ENCODE data around the gene POC5. TPM values are rescaled to one million over a fixed set of nuclear protein-coding genes. Genes with fewer than 3 reads are reported as not detected.

Gene POC5
- total and polyA plus RNA-seq, 2 of the 4 experiments (the other 2 are of a cell fraction): 6.6 to 12.9 TPM

GRCh38 chr5:75656311-75657003 lies 60.8 kb downstream of the POC5 start:
- CTCF ChIA-PET: interaction anchor here (0.6 to 1.0 kb wide), 4 partner anchors 8 to 1709 kb away, joined by 3 to 5 read pairs (median 4); no protein-coding TSS in a partner anchor

More at GRCh38 chr5:75656311-75657003, 60.8 kb downstream of the POC5 start:
- no peak overlapping the region for H2AK5ac ChIP-seq (ENCODE audit: low read depth, low read length)
- dilution Hi-C loops (cut with HindIII; ENCODE audit: low sequenced_read_pairs, unreplicated experiment): no loop called here
- TF ChIP-seq, protein P1, sequence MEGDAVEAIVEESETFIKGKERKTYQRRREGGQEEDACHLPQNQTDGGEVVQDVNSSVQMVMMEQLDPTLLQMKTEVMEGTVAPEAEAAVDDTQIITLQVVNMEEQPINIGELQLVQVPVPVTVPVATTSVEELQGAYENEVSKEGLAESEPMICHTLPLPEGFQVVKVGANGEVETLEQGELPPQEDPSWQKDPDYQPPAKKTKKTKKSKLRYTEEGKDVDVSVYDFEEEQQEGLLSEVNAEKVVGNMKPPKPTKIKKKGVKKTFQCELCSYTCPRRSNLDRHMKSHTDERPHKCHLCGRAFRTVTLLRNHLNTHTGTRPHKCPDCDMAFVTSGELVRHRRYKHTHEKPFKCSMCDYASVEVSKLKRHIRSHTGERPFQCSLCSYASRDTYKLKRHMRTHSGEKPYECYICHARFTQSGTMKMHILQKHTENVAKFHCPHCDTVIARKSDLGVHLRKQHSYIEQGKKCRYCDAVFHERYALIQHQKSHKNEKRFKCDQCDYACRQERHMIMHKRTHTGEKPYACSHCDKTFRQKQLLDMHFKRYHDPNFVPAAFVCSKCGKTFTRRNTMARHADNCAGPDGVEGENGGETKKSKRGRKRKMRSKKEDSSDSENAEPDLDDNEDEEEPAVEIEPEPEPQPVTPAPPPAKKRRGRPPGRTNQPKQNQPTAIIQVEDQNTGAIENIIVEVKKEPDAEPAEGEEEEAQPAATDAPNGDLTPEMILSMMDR (conservative IDR thresholded peaks at IDR 0.05; ENCODE audit: low read depth, low read length): no peak
- TF ChIP-seq ELK1 (IDR thresholded peaks at IDR 0.05; ENCODE audit: borderline replicate concordance, low read depth, low read length) (no peak), CEBPB (IDR thresholded peaks at IDR 0.05; ENCODE audit: low read depth, low read length) (no peak), RCOR1 (IDR thresholded peaks at IDR 0.05; ENCODE audit: insufficient replicate concordance, low read length) (no peak), RAD21 (IDR thresholded peaks at IDR 0.05; ENCODE audit: low read length) (no peak)
- no peaks in the 10 kb centered on the region for H3K79me1 ChIP-seq (ENCODE audit: low read depth in 1 of 2, low read length in 2 of 2)
- no peaks in the 10 kb centered on the region for H3K9me3 ChIP-seq (ENCODE audit: control insufficient read depth, insufficient read depth, low read length)
- H3K4me3 ChIP-seq (ENCODE audit: insufficient read depth, low read depth, low read length): peak overlapping the region; percentile 56
- peak overlapping the region; percentile 87 for H3K4me2 ChIP-seq (ENCODE audit: low read depth, low read length)
- H2BK15ac ChIP-seq (ENCODE audit: low read depth, low read length): peak overlapping the region; percentile 1; the same call in 1 of the 3 replicates
- no peaks in the 10 kb centered on the region for H3K27me3 ChIP-seq (ENCODE audit: control insufficient read depth, insufficient read depth, low read length)
- H3K4ac ChIP-seq (ENCODE audit: low read depth, low read length): peak overlapping the region; percentile 62; the same call in 1 of the 2 replicates
- peak overlapping the region; percentile 53 for H3K9ac ChIP-seq (ENCODE audit: low read depth, low read length)
- H2AFZ ChIP-seq (replicated peaks; ENCODE audit: low read length, poor library complexity): peak overlapping the region; percentile 90
- H3K56ac ChIP-seq (ENCODE audit: extremely low read depth, insufficient read depth, low read length): peak overlapping the region; percentile 45; the same call in 1 of the 2 replicates
- no peaks in the 10 kb centered on the region for H3K9me1 ChIP-seq (ENCODE audit: insufficient read depth, low read length)
- H2BK5ac ChIP-seq (ENCODE audit: low read depth, low read length, poor library complexity, severe bottlenecking): peak overlapping the region; percentile 30
- H3K14ac ChIP-seq (replicated peaks; ENCODE audit: low read depth, low read length): peak overlapping the region; percentile 64
- BruUV-seq (replicated peaks): no TSS peak
- no peak overlapping the region for H3K23ac ChIP-seq (ENCODE audit: low read depth, low read length)
- in situ Hi-C loops (cut with MboI; ENCODE audit: low sequenced_read_pairs): no loop called here
- peak overlapping the region; percentile 72 for H3K27ac ChIP-seq (ENCODE audit: insufficient read depth, low read length)
- peak; percentile 97 for ATAC-seq (ENCODE audit: low read depth)
- no peaks in the 10 kb centered on the region; the same call in 1 of the 2 replicates for H3K4me1 ChIP-seq (ENCODE audit: control insufficient read depth, insufficient read depth, low read length)
- 11% methylated on average over 3 of the region's 9 CpGs; no CpG with 5 or more reads in 1 of the 2 experiments for WGBS, 2 experiments (ENCODE audit: extremely low coverage in 2 of 2, insufficient read length in 1 of 2)
- H3K18ac ChIP-seq (ENCODE audit: low read depth, low read length): peak overlapping the region; percentile 71
- H4K5ac ChIP-seq (ENCODE audit: low read depth, low read length): peak overlapping the region; percentile 78
- H2BK20ac ChIP-seq (ENCODE audit: low read depth, low read length): 0 out of 2 replicates have a peak overlapping the region, but pooled peaks have one; percentile 41
- H4K91ac ChIP-seq (ENCODE audit: insufficient read depth, low read depth, low read length): peak overlapping the region; percentile 43
- intact Hi-C loops (cut with micrococcal nuclease): loop anchor here (2.0 to 5.0 kb wide), 2 partner anchors 14 to 39 kb away; no protein-coding TSS in a partner anchor
- H3K36me3 ChIP-seq (ENCODE audit: control insufficient read depth, insufficient read depth, low read length): no peaks in the 10 kb centered on the region
- POLR2A ChIA-PET (ENCODE audit: unreplicated experiment): no interaction called here
- H2AK9ac ChIP-seq (replicated peaks; ENCODE audit: low read depth, low read length, poor library complexity): peak overlapping the region; percentile 29
- peak overlapping the region; percentile 13 to 81; a peak in 3 of 4 replicates for H4K8ac ChIP-seq (ENCODE audit: low read depth in 2 of 2, low read length in 2 of 2)
- no peaks in the 10 kb centered on the region for H4K20me1 ChIP-seq (ENCODE audit: insufficient read depth, low read length)
- peak overlapping the region; percentile 86 for H2BK120ac ChIP-seq (ENCODE audit: low read depth, low read length)
- DNase-seq: peak; percentile 46

Measured in IMR-90 (cell line).